GM19468 (cell line): ENCODE measurements around the gene CSGALNACT2.
"Not testable (repeated sequence)": the region's sequence is repeated elsewhere in the genome, so short reads cannot be mapped to it uniquely, and the experiment has no call there.

ENCODE experiments used
- ATAC-seq: cut with Tn5 transposase; IDR thresholded peaks from one replicate; pipeline ENCODE4 v1.9.1; 2021; ENCODE audit warnings: mild to moderate bottlenecking, moderate library complexity, moderate number of reproducible peaks; ENCODE audit not compliant: unreplicated experiment; ENCODE audit errors: extremely low read depth

CSGALNACT2 gene

GRCh38 chr10:43211030-43211429 lies 72.8 kb downstream of the CSGALNACT2 start:
- ATAC-seq = no peak

- no peak for ATAC-seq
These were observed 73.3 kb downstream of the CSGALNACT2 start for GRCh38 chr10:43211431-43212042.

- no peak for ATAC-seq
These were observed 73.9 kb downstream of the CSGALNACT2 start for GRCh38 chr10:43212043-43212721.

- no peak for ATAC-seq
These were observed 76.1 kb downstream of the CSGALNACT2 start for GRCh38 chr10:43214071-43214955.

- no peak for ATAC-seq
These were observed 76.8 kb downstream of the CSGALNACT2 start for GRCh38 chr10:43214956-43215561.

- no peak for ATAC-seq
These were observed 77.7 kb downstream of the CSGALNACT2 start for GRCh38 chr10:43215758-43216455.

GRCh38 chr10:43216931-43217562 lies 78.8 kb downstream of the CSGALNACT2 start:
- no peak for ATAC-seq

GRCh38 chr10:43217563-43218205 lies 79.4 kb downstream of the CSGALNACT2 start:
- ATAC-seq = no peak

GRCh38 chr10:43218206-43218950 lies 80.1 kb downstream of the CSGALNACT2 start:
- ATAC-seq = no peak

GRCh38 chr10:43218951-43219837 lies 80.9 kb downstream of the CSGALNACT2 start:
- no peak for ATAC-seq

- no peak for ATAC-seq
These were observed 81.6 kb downstream of the CSGALNACT2 start for GRCh38 chr10:43219848-43220247.

GRCh38 chr10:43220251-43220650 lies 82.0 kb downstream of the CSGALNACT2 start:
- ATAC-seq = not testable (repeated sequence)

GRCh38 chr10:43220657-43221418 lies 82.6 kb downstream of the CSGALNACT2 start:
- no peak for ATAC-seq

- ATAC-seq = no peak
These were observed 83.4 kb downstream of the CSGALNACT2 start for GRCh38 chr10:43221419-43222209.

GRCh38 chr10:43222210-43222720 lies 84.0 kb downstream of the CSGALNACT2 start:
- ATAC-seq = no peak

GRCh38 chr10:43223056-43223455 lies 84.8 kb downstream of the CSGALNACT2 start:
- ATAC-seq = no peak
